Activated T-cell treated with anti-CD3 and anti-CD28 coated beads for 1 hour (primary cell): Measurements from ENCODE around the gene SLC22A12.
"Not testable (repeated sequence)": the region's sequence is repeated elsewhere in the genome, so short reads cannot be mapped to it uniquely, and the experiment has no call there.

Experiments used
- DNase-seq: peaks from one replicate; pipeline ENCODE4 v3.0.0-alpha.2; 2020; ENCODE audit warnings: low read depth

SLC22A12 gene

DNA sequence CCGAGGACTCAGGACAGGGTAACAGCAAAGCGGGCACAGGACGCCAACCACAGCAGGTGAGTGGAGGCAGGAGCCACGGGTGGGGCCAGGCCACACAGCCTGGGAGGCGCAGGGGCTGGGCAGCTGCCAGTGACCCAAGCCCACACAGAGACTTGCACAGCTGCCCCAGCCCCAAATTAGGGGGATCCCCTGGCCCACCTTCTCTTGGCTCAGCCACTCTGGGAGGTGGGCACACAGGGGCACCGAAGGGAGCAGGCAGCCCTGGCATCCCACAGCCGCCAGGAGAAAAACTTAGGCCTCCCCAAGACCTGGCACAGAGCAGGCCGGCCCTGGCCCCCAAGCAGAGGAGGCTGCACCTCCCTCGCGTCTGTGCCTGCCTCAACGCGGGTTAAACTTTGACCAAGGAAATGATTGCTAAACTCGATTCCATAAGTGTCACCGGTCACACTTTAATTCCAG, at the start of gene SLC22A12:
TSS of gene SLC22A12 (plus strand) at position 458 of the 459 bp plus-strand sequence. CDS start 337 bp downstream, outside the sequence.
- DNase-seq: no peak

DNA sequence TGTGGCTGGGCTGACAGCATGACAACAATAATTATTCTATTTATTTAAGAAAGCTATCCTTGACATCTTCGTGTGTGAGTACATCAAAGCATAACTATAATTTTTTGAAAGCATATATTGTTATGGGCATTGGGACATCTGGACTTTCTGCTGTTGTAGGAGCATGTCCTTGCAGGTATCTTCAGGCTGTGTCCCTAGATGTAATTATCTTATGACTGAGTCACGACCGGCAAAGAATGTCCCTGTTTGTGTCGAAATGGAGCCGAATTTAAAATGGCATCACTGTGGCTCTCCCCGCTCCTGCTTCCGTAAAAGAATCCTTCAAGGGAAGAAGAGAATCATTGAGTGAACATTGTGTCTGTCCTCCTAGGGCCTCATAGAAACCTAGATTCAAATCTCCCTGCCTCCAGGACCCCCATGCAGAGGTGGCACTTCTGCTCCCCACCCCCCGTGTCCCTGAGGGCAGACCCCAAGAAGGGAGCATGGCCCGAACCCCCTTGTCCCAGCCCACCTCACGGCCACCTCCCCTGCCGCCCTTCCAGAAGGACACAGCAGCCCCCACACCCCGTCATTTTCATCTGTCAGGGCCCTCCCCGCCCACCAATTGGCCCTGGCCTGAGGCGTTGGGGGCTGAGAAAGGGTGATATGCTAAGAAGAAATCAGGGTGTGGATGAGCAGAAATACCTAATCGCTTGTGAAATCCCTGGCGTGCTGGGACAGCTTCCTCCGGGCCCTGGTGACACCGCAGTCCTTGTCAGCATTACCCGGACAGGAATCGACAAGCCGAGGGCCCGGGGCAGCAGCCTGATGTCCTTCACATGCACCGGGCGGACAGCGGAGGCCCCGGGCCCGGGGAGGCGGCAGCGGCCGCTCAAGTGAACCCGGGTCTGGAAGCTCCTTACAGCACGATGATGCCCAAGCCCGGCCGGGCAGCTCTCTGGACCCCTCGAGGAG, 48.6 kb upstream of the SLC22A12 start:
- no peak for DNase-seq

DNA sequence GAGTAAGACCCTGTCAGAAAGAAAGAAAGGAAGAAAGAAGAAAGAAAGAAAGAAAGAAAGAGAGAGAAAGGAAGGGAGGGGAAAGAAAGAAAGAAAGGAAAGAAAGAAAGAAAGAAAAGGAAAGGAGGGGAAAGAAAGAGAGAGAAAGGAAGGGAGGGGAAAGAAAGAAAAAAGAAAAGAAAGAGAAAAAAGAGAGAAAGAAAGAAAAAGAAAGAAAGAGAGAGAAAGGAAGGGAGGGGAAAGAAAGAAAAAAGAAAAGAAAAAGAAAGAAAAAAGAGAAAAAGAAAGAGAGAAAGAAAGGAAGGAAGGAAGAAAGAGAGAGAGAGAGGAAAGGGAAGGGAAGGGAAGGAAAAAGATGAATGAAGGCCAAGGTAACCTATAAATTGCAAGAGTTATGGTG, 47.2 kb upstream of the SLC22A12 start:
- no peak for DNase-seq

DNA sequence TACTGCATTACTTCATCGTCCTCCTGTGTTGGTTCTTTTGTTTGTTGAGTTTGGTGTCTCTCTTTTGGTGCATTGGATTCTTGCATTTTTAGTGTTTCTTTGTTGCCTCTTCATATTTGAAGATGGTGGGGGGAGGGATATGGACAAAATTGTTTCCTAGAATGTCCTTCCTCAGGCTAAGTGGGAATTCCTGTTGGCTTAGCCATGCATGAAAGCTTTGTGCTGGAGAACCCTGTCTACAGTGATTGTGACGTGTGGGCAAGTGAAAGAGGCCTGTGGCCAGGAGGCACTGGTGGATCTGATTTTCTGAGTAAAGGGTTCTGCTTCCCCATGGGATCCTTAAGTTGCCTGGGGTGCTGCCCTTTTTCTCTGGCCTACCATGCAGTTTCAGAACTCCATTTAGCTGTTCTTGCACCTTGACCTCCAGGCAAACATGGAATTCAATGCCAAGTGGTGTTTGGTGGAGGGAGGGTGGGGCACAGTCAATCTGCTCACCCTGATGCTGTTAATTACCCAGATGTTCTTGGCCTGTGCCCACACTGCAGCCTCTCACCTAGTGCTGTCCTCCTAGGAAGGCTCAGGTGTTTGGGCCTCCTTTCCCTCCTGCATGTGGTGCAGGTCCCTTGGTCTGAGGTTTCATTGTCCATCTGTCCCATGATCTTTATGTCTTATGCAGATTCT, 46.3 kb upstream of the SLC22A12 start:
- no peak for DNase-seq

DNA sequence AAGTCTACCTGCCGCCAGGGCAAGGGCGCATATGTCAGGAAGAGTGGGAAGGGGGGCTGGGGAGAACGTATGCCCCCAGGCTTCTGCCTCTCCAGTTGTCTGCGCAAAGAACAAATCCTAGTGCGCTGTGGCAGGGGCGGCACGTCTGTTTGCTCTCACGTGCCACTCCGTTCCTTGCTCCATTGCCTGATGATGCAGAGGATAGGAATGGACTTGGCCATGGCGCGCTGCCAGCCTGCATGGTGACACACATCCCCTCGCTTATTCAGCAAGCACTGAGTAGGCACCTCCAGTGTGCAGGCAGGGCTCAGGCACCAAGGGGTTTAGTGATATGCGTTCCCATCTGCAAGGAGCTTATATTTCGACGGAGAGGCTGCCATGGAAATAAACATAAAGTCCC, 45.4 kb upstream of the SLC22A12 start:
- DNase-seq: no peak

DNA sequence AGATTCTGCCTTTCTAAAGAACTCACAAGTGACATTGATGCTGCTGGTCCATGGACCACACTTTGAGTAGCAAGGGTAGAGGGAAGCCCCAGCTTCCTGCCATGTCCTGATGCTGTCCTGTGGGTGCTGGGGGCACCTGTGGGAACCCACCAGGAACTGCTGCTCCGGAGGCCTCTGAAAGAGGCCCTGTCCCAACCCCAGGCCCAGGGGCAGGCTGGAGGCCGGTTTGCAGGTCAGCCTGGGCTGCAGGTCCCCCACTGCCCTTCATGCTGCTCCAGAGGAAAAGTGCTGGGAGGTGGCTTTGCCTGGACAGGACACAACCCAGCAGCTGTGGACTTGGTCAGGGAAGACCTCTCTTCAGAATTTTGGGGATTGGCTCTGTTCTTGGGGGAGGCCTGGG, 44.8 kb upstream of the SLC22A12 start:
- no peak for DNase-seq

DNA sequence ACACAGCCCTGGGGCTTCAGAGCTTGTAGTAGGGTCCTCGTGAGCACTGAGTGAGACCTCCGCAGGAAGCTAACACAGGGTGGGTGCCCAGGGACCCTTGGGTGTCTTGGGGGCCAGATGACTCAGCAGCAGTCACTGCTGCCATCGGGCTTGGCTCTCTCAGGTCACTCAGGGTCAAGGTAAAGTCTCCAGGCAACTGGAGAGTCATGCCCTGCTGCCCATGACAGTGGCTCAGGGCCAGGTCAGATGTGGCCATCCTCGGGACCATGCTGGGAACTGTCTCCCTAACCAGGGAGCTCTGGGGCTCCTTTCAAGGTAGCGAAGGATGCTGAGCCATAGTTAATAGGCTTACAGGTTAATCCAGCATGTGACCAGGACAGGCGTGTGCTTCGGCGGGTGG, 44.4 kb upstream of the SLC22A12 start:
- DNase-seq: no peak

DNA sequence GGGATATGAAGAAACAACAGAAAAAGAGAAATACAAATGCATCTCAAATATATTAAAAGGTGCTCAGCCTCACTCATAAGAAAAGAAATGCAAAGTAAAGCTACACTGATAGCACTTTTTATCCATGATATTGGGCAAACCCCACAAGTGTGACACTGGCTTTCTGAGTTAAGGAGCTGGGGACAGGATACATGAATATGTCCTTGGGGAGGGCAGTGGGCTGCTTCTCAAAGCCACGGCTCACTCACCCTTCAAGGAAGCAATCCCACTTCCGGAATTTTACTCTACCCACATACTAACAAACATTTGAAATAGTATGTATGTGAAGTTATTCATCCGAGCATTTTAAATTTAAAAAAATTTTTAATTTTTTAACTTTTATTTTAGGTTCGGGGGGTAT, 41.1 kb upstream of the SLC22A12 start:
- no peak for DNase-seq

DNA sequence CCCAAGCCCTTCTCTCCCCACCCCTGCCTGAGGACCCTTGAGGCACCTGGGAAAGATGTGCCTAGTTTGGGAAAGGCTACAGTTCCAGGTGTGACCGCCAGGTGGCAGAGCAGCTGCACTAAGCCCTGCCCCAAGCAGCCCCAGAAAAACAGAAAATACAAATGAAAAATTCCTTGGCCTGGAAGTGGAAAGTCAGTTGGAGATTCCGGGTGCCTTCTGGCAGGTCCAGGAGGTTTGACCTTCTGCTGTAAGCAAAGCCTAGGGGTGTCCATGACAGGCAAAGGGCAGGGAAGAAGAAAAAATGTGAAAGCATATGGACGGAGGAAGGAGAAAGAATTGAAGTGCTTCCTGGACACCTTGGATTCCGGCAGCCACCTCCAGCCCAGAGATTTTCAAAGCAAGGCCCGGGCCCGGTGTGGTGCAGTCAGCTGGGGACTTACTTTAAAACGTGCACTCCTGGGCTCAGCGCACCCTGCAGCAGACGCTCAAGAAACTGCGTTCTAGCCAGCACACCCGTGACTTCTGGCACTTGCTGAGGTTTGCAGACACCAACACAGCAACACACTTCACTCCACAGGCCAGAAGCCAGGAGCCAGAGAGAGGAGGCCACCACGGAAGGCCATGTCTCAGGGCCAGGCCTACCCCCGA, 37.3 kb upstream of the SLC22A12 start:
- DNase-seq: peak; percentile 45

DNA sequence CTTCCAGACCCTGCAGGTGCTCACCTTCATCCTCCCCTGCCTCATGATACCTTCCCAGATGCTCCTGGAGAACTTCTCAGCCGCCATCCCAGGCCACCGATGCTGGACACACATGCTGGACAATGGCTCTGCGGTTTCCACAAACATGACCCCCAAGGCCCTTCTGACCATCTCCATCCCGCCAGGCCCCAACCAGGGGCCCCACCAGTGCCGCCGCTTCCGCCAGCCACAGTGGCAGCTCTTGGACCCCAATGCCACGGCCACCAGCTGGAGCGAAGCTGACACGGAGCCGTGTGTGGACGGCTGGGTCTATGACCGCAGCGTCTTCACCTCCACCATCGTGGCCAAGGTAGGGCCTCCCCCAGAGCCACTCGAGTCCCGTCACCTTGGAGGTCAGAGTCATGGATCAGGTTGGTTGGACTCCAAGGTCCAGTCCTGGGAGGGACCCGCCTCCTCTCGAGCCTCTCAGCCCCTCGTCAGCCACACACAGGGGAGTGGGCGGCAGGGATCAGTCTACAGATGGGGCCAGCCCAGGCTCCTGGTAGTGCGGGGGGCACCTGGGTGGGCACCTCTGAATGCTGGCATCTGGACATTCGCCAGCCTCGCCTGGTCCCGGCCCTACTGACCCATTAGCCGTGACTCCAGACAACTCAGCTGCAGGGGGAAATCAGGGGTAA, 34.8 kb upstream of the SLC22A12 start:
- DNase-seq: no peak

DNA sequence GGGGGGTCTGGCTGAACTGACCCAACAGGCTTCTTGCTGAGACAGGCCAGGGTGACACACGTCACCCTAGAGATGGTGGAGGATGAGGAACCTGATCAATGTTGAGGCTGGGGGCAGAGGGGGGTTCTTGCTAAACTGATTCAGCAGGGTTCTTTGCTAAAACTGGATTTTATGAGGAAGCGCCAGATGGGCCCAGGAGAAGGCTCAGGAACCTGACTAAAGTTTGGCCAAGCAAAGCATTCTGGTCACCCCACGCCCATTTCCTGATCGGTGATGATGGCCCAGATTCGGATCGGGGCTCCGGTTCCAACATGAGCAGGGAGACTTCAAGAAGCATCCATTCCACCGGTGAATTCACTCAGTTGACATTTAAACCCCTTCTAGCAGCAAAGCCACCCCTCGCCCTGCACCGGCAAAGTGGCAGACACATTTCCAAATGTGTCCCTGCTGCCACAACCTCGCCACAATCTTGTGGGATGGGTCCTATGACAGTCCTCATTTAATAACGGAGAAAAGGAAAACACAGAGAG, 34.2 kb upstream of the SLC22A12 start:
- DNase-seq: no peak

DNA sequence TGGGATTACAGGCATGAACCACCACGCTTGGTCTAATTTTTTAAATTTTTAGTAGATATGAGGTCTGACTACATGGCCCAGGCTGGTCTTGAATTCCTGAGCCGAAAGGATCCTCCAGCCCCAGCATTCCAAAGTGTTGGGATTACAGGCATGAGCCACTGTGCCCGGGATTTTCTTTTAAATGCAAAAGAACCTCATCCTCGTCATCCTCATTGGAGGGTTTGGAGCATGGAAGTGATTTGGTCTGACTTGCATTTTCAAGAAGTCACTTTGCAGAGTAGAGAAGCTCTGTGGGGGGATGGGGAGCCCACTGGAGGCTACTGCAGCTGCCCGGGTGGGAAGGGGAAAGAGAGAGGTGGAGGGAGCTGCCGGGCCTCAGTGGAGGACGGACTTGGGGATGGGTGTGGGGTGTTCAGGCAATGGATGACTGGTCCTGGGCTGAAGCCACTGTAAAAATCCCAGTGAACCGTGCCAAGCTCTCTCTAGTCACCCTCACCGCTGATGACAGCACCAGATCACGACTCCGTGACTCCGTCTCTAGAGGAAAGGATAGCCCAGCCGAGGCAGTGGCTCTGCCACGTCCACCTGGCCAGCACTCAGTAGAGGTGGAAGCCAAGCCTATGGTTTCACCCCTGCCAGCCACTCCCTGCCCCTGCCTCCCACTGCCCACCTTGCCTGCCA, 32.8 kb upstream of the SLC22A12 start:
- no peak for DNase-seq

DNA sequence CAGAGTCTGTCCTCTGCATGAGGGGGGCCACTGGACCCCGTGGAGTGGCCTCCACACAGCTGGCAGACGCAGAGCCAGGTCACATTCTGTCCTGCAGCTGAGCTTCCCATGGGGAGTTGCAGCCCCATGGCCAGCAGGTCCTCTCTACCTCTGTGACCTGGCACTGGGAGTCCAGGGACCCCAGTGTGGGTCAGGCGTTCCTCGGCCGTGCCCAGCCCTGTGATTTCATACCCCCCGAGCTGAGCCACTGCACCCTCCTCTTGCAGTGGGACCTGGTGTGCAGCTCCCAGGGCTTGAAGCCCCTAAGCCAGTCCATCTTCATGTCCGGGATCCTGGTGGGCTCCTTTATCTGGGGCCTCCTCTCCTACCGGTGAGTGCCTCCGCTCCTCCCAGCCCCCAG, 32.2 kb upstream of the SLC22A12 start:
- DNase-seq: no peak

DNA sequence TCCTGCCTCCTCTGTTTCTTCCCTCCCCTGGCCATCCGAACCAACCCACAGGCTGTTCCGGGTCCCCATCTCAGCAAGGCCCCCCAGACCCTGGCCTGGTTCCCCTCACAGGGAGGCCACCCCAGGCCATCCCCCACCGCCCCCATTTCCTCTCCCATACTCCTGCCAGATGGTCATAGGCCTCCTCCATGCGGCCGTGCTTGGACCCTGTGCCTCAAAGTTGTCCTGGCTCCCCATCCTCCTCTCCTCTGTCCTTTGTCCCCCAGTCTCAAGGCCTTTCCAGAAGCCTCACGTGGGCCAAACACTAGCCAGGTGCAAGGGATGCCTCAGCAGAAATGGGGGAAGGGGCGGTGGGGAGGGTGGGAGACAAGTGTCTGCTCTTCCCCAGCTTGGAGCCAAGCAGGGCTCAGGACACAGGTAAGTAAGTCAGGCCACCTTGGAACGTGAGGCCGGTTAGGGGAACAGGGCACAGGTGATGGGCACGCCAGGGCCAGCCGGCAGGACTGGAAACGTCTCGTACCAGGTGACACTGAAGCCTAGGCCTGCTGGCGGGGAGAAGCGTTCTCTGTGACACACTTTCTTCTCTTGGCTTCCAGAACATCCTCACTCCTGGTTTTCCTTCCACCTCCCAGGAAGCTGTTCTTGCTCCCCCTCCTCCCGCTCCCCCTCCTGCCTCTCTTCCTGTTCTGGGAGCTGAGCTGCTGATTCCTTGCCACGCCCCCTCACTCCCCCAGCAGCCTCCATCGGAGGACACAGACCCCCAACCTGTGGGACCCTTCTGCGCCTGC, 31.5 kb upstream of the SLC22A12 start:
- no peak for DNase-seq

DNA sequence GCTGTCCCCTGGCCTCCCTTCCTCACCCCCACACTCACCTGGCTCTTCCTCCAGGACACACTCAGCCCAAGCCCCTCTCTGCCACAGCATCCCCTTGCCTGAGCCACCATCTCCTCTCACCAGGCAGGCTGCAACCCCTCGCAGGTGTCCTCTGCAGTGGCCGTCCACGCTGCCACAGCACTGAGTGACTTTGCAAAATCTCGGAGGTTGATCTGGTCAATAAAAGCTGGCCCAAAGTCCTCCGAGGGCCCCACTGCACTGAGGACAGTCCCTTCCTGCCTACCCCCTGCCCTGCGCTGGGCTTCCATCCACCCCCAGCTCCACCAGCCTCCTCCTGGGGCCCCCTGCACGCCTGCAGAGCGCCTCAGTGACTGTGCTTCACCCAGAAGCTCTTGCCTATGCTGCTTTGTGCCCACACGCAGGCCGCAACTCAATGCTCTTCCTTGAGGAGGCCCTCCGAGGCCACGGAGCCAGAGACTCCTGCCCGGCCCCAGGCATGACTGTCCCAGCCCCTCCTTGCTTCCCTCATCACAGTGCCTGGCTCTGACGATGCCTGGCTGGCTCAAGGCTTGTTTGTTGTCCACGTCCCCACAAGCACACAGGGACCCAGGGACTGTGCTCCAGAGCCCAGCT, 30.8 kb upstream of the SLC22A12 start:
- no peak for DNase-seq

DNA sequence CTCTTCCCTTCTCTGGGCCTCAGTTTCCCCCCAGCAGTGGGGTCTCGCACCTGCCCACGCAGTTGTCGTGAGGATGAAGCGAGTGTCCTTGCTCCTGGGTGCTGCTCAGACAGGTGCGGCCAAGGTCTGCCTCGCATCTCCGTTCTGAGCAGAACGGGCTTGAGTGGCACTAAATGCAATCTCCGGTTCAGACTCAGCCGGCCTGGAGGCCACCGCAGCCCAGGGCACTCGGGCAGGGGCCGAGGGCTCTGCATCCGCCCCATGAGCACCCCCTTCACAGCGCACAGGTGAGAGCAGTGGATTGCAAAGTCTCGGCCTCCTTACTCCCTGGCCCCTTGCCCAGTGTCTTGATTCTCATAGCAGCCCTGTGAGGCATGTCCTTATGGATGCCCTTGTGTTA, 30.1 kb upstream of the SLC22A12 start:
- DNase-seq: no peak

DNA sequence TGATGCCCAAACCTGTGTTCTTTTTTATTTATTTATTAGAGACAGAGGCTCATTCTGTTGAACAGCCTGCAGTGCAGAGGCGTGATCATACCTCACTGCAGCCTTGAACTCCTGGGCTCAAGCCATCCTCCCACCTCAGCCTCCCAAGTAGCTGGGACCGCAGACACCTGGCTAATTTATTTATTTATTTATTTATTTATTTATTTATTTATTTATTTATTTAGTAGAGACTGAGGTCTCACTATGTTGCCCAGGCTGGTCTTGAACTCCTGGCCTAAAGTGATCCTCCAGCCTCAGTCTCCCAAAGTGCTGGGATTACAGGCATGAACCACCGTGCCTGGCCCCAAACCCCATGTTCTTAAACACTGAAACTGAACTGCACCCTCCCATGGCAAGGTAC, 29.6 kb upstream of the SLC22A12 start:
- not testable (repeated sequence) for DNase-seq

DNA sequence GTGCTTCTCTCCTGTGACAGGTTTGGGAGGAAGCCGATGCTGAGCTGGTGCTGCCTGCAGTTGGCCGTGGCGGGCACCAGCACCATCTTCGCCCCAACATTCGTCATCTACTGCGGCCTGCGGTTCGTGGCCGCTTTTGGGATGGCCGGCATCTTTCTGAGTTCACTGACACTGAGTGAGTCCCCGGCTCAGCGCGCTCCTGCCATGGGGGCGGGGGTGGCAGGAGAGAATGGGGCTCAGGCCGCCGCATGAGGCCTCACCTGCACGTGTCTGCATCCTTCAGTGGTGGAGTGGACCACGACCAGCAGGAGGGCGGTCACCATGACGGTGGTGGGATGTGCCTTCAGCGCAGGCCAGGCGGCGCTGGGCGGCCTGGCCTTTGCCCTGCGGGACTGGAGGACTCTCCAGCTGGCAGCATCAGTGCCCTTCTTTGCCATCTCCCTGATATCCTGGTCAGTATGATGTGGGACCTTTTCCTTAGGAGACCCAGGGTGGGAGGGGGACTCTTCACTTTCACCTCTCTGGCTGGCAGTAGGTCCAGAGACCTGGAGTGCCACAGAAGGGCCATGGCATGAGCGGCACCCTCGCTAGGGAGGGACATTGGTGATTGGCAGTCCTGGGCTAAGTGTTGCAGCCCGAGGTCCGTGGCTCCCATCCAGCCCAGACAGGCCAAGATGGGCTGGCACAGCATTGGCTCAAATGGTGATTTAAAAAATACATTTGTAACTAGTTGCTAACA, 28.9 kb upstream of the SLC22A12 start:
- DNase-seq: no peak

DNA sequence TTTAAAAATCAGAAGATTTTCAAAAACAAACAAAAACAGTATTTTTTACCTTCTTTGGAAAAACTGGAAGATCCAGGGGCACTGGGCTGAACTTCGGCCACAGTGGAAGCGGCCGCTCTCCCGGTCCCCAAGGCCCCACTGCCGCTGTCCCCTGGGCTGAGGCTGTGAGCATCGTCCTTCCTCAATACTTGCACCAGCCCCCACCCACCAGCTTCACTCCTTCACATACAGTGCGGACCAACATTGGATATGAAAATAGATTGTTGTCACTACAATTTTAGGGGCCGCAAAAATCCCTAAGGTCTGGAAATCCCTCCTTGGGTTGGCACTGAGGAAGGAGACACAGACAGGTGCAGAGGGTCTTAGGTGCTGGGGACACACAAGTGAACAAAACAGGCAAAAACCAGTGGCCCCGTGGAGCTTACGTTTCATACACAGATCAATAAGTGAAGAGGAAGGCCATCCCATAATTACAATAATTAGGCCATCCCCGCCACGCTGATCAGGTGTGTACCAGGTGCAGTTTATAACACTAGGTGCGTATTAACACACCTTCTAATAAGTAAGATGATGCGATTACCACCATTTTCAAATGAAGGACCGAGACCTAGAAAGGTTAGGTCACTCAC, 28.2 kb upstream of the SLC22A12 start:
- DNase-seq: no peak
